ENCODE data around the gene KCNG2. TPM values are rescaled to one million over a fixed set of nuclear protein-coding genes. Genes with fewer than 3 reads are reported as not detected.

Gene KCNG2
- total RNA-seq, 1 experiment from 2014 or later = not detected

GRCh38 chr18:79812052-79812451, 14.3 kb downstream of the KCNG2 start:
- Histone ChIP-seq H3K36me3 (ENCODE audit: control insufficient read depth in 1 of 2, insufficient read depth in 2 of 2, low read length in 2 of 2) (no peaks in the 10 kb centered on the region), H3K27ac (ENCODE audit: low read depth, low read length) (no peak overlapping the region), H3K4me1 (ENCODE audit: control insufficient read depth in 1 of 2, insufficient read depth in 2 of 2, low read length in 2 of 2) (no peaks in the 10 kb centered on the region), H2AFZ (ENCODE audit: low read depth, low read length, poor library complexity, severe bottlenecking) (no peak overlapping the region), H3K9ac (ENCODE audit: low read length) (no peak overlapping the region), H3K79me2 (ENCODE audit: insufficient read depth, low read length) (no peaks in the 10 kb centered on the region), H3K9me3 (ENCODE audit: control insufficient read depth in 1 of 2, insufficient read depth in 1 of 2, low read depth in 1 of 2, low read length in 2 of 2) (no peaks in the 10 kb centered on the region), H3K4me3 (replicated peaks in 1 of 2; ENCODE audit: low read depth in 1 of 2, low read length in 2 of 2) (no peak overlapping the region), H3K9me2 (ENCODE audit: insufficient read depth) (no peaks in the 10 kb centered on the region), H3K4me2 (ENCODE audit: low read length) (no peak overlapping the region), H4K20me1 (ENCODE audit: insufficient read depth) (no peaks in the 10 kb centered on the region), H3K27me3 (ENCODE audit: insufficient read depth, low read length) (peaks cover 21% of the 10 kb centered on the region; the same call in 1 of the 2 replicates)
- no peak for ATAC-seq
- intact Hi-C loops (cut with micrococcal nuclease) = no loop called here
- ChIA-PET POLR2A (no interaction called here), CTCF (no interaction called here), RAD21 (ENCODE audit: low non-redundant PET in 1 of 2, low total read pairs in 2 of 2, uncharacterized antibody in 2 of 2, unreplicated experiment in 2 of 2) (no interaction called here)
- no peak for TF ChIP-seq SP1 (IDR thresholded peaks at IDR 0.05; ENCODE audit: low read depth)
- TF ChIP-seq EZH2 (IDR thresholded peaks at IDR 0.05) = no peak
- no peak for TF ChIP-seq RAD21 (IDR thresholded peaks at IDR 0.05; ENCODE audit: low read depth)
- TF ChIP-seq CTCF (IDR thresholded peaks at IDR 0.05 in 2 of 3, conservative IDR thresholded peaks at IDR 0.05 in 1 of 3; ENCODE audit: borderline replicate concordance in 1 of 3, insufficient read depth in 1 of 3, low read depth in 2 of 3, low read length in 2 of 3) = no peak
- TF ChIP-seq MAX (IDR thresholded peaks at IDR 0.05) = no peak
- TF ChIP-seq ZBTB33 (IDR thresholded peaks at IDR 0.05; ENCODE audit: extremely low read depth, insufficient replicate concordance, low read length) = no peak
- TF ChIP-seq ATF3 (IDR thresholded peaks at IDR 0.05) = no peak
- DNase-seq (ENCODE audit: low read depth, low spot score) = no peak
- BruUV-seq (replicated peaks) = no TSS peak

All from HCT116 (cell line).